H1 (cell line): ENCODE results near the gene MZF1.

Experiments used
- BACH1 ChIP-seq: IDR thresholded peaks from 2 replicates; pipeline ENCODE4 v1.6.1; 2012; ENCODE audit warnings: low read length, improper control_type of control experiment
- CREB1 ChIP-seq: IDR thresholded peaks from 2 replicates; pipeline ENCODE4 v1.6.1; 2012; ENCODE audit warnings: inconsistent platforms
- CTBP2 ChIP-seq: IDR thresholded peaks from 2 replicates; pipeline ENCODE4 v1.7.0; 2011; ENCODE audit warnings: borderline replicate concordance, mild to moderate bottlenecking, moderate library complexity, mixed read lengths, low read length; ENCODE audit not compliant: insufficient read depth, insufficient read length
- EZH2 ChIP-seq: fragments of 200-600 bp; sonication (generic); IDR thresholded peaks from 2 replicates; pipeline ENCODE4 v1.7.1; 2012; ENCODE audit warnings: low read depth, mild to moderate bottlenecking, moderate library complexity, low read length, inconsistent platforms; ENCODE audit not compliant: severe bottlenecking
- POLR2A ChIP-seq, 2 experiments: IDR thresholded peaks; 1 replicate in 1 of 2; 2 replicates in 1 of 2; pipeline ENCODE4 v1.6.1; 2011; ENCODE audit warnings: low read depth in 2 of 2, low read length in 2 of 2, mild to moderate bottlenecking in 2 of 2; ENCODE audit errors: control extremely low read depth in 1 of 2
- RFX5 ChIP-seq: IDR thresholded peaks from 2 replicates; pipeline ENCODE4 v1.6.1; 2011; ENCODE audit warnings: low read depth, low read length, improper control_type of control experiment, borderline replicate concordance
- SIN3A ChIP-seq, 2 experiments: IDR thresholded peaks in 1 of 2; conservative IDR thresholded peaks in 1 of 2; 2 replicates each; pipeline ENCODE4 v1.6.1; 2011 to 2012; ENCODE audit warnings: low read length in 2 of 2, improper control_type of control experiment in 1 of 2, low read depth in 1 of 2, mild to moderate bottlenecking in 1 of 2
- SP1 ChIP-seq: IDR thresholded peaks from 2 replicates; pipeline ENCODE4 v1.6.1; 2011; ENCODE audit warnings: low read depth, low read length
- TF ChIP-seq, protein P1 (sequence below), 3 experiments: IDR thresholded peaks; 1 replicate in 2 of 3; 2 replicates in 1 of 3; pipeline versions ENCODE4 v1.5.1 to v1.6.1; 2011; ENCODE audit warnings: low read length in 3 of 3, mild to moderate bottlenecking in 3 of 3, inconsistent platforms in 2 of 3, low read depth in 1 of 3, moderate library complexity in 1 of 3; ENCODE audit not compliant: insufficient read depth in 1 of 3; ENCODE audit errors: control extremely low read depth in 1 of 3
- TF ChIP-seq, protein P2 (sequence below): IDR thresholded peaks from 2 replicates; pipeline ENCODE4 v1.6.1; 2012; ENCODE audit warnings: inconsistent platforms
- TF ChIP-seq, protein P3 (sequence below): IDR thresholded peaks from 2 replicates; pipeline ENCODE4 v1.6.1; 2011; ENCODE audit warnings: low read depth, mild to moderate bottlenecking, low read length; ENCODE audit not compliant: insufficient read depth

DNA sequence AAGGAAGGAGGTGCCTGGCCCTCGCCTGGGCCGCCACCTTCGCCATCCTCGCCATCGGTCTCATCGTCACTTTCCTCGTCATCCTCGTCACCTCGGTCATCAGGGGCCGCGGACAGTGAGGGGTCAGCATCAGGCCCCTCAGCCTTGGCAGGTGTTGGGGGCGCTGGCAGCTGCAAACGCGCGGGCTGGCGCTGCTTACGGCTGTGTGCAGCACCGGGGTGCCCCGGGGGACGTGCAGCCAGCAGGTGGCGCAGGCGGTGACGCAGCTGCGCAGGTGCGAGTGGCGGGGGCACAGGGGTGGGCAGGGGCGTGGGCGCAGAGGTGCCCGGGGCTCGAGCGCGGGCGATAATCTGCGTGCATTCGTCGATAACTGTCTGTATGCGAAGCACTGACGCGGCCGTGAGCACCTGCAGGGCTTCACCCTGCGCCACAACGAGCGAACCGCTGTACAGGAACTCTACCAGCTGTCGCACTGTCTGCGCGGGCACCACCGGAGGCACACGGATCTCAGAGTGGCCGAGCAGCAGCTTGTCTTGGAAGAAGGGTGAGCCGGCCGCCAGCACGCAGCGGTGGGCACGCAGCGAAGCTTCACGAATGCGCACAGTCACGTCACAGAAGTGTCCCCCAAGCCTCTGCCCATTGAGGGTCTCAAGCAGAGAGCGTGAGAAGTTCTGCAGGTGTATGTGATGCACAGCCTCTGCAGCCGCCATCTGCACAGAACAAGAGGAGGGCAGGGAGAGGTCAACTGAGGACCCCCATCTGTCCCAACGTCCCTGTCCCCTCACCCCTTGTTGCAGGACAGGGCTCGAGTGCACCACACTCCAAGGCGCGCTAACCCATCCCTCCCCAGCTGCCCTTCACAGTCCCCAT, 55.9 kb downstream of the MZF1 start:
- TF ChIP-seq EZH2 (no peak), SP1 (no peak), POLR2A (IDR thresholded peaks at IDR 0.05; ENCODE audit: control extremely low read depth in 1 of 2, low read depth in 2 of 2, low read length in 2 of 2) (no peak), SIN3A (conservative IDR thresholded peaks at IDR 0.05 in 1 of 2, IDR thresholded peaks at IDR 0.05 in 1 of 2; ENCODE audit: low read depth in 1 of 2, low read length in 2 of 2) (no peak), CREB1 (no peak), BACH1 (no peak), RFX5 (no peak), CTBP2 (no peak)
- TF ChIP-seq, protein P1, sequence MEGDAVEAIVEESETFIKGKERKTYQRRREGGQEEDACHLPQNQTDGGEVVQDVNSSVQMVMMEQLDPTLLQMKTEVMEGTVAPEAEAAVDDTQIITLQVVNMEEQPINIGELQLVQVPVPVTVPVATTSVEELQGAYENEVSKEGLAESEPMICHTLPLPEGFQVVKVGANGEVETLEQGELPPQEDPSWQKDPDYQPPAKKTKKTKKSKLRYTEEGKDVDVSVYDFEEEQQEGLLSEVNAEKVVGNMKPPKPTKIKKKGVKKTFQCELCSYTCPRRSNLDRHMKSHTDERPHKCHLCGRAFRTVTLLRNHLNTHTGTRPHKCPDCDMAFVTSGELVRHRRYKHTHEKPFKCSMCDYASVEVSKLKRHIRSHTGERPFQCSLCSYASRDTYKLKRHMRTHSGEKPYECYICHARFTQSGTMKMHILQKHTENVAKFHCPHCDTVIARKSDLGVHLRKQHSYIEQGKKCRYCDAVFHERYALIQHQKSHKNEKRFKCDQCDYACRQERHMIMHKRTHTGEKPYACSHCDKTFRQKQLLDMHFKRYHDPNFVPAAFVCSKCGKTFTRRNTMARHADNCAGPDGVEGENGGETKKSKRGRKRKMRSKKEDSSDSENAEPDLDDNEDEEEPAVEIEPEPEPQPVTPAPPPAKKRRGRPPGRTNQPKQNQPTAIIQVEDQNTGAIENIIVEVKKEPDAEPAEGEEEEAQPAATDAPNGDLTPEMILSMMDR (IDR thresholded peaks at IDR 0.05; ENCODE audit: control extremely low read depth in 1 of 3, insufficient read depth in 1 of 3, low read depth in 1 of 3, low read length in 3 of 3), result peak in 2 of 3 experiments; percentile 25 to 51; a peak in 3 of 4 replicates
- TF ChIP-seq, protein P2, sequence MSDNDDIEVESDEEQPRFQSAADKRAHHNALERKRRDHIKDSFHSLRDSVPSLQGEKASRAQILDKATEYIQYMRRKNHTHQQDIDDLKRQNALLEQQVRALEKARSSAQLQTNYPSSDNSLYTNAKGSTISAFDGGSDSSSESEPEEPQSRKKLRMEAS, result no peak
- TF ChIP-seq, protein P3, sequence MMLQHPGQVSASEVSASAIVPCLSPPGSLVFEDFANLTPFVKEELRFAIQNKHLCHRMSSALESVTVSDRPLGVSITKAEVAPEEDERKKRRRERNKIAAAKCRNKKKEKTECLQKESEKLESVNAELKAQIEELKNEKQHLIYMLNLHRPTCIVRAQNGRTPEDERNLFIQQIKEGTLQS, result no peak
